A172 (cell line): ENCODE data around the gene GPR132. TPM values are rescaled to one million over a fixed set of nuclear protein-coding genes. Genes with fewer than 3 reads are reported as not detected.

Experiments
- DNase-seq: peaks from one replicate; pipeline ENCODE4 v3.0.0-alpha.2; 2015; ENCODE audit warnings: low spot score
- total RNA-seq: library from RNA; depleted of rRNA; stranded (reverse); fragments of >200 nt; shearing (Covaris generic); gene quantifications from 2 replicates; pipeline ENCODE4 v1.2.3, GENCODE V29; 2014

The GPR132 gene
- total RNA-seq, 1 experiment from 2014 or later, result not detected

DNA sequence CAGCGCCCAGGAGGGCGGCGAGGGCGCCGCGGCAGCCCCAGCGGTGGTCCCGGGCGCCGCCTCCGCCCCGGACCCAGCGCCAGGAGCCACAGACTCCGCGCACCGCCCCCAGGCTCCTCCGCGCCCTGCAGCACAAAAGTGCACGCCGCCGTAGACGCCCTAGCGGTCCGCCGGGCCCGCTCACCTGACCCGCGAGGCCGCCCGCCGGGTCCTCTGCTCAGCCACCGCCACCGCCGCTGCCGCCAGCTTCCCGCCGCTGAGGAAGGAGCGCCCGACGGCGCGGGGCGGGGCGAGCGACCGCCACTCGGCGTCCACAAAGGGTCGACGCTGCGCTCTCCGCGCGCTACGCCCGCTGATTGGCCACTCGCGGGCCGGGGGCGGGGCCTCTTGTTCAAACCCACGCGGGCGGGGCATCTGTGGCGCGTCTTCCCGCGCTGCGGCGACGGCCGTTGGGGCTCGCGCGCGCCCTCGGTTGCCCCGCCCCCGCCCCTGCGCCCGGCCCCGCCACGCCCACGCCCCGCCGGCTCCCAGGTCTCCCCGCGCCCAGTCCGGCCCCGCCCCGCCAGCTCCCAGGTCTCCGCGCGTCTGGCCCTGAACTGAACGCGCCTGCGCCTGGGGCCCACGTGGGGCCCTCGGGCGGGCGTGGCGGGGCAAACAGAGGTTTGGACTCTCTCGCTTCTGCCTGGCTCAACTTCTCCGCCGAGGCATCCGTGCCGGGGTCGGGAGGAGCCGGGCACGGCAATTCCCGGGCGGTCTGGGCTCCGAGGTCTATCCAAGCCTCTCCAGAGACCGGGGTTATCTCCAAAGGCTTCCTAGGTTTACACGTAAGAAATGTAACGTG is 44.2 kb downstream of the GPR132 start, which contains the start of gene CDCA4:
TSS of gene CDCA4 (minus strand) at position 269 of the 841 bp plus-strand sequence. CDS start 9,154 bp downstream, outside the sequence.
- DNase-seq, result peak; percentile 75

DNA sequence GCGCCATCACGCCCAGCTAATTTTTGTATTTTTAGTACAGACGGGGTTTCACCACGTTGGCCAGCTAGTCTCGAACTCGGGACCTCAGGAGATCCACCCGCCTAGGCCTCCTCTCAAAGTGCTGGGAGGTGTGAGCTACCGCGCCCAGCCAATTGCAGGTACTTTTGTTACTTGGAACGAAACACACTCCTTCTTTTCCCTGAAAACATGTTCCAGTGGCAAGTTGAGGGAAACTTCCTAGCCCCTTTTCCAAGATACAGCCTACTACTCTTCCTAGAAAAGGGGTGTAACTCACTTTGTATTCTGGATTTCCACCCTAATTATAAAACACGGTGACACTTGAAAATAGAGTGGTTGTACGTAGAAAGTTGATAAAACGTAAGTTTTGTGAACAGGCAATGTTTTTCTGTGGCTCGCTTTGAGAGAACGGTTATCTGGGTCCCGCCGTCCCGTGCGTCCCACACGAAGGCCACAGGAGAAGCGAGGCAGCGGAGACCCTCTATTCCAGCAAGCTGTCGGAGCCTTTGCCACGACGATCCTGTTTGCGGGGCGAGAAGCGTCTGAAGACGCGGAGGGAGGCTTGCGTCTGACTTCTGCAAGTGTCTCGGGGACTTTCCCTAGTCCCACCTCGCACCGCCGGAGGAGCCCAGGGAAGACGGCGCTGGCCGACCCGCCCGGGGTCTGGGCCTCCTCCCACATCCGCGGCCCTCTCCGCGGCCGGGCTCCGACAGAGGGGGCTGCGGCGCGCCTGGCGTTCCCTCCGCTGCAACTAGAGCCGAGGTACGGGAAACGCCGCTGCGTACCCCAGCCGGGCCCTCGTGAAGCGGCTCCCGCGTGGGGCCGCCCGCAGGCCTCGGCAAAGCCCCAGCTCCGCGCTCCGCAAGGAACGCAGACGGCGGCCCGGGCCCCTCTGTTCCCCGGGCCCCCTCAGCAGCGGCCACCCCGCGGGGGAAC is 45.1 kb downstream of the GPR132 start:
- no peak for DNase-seq

DNA sequence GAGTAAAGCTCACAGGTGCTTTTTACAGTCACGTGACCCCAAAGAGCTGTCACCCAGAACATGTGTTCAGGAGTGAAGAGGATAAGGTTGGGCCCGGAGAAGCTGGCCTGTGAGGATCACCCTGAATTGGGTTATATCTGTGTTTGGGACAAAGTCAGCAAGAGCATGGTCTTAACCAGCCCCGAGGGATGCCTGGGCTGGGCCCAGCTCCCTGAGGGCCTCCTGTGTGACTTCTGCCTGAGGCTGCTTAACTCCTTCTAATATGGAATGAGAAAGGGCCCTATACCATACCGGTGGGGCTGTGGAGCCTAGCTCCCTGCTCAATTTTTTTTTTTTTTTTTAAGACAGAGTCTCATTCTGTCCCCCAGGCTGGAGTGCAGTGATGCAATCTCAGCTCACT is 46.8 kb downstream of the GPR132 start:
- no peak for DNase-seq

DNA sequence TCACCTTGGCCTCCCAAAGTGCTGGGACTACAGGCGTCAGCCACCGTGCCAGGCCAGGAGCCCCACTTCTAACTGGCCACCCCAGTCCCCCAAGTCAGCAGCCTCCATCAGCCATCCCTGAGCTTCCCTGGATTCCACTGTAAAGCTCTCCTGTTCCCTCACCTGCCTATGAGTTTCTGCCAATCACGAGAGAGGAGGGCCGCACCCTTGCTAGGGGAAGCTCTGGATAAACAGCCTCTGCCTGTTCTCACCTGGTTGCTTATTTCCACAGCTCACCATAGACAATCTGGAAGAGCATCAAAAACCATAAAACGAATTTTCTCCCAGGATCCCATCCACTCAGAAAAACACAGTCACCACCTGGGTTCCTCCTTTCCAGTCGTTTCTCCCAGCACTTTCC is 49.3 kb downstream of the GPR132 start:
- no peak for DNase-seq

DNA sequence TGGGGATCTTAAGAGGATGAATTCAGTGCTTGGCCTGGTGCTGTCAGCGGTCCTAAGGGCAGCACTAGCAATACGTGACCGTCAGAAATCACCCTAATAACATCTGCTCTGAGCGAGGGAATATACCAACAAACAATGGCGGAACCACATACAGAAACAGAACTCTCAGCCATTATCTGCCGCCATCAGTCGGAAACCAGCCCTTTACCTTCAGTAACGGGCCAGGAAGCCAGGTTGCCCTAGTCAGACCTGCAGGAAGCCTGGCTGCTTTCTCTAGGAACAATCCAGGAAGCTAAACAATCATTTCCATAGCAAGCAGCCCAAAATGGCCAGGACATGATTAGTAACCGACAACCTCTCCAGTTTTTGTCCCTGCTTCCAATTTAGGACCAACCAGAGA is 50.0 kb downstream of the GPR132 start:
- no peak for DNase-seq

DNA sequence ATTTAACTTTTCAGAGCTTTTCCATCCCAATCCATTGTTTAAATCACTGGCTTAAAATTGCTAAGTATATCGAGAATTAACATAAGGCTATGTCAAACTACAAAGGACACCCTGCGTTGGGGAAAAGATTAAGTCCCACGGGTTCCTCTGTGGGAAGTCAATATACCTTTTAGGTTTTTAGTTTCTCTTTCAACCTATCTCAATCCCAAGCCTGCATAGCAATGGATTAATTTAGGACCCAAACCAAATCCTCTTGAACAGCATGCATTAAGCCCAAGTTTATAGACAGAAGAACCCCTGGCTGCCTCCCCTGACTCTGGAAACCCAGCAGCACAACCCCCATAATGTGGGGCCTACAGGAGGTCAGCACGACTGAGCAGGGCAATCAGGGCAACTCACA is 50.6 kb downstream of the GPR132 start:
- no peak for DNase-seq

DNA sequence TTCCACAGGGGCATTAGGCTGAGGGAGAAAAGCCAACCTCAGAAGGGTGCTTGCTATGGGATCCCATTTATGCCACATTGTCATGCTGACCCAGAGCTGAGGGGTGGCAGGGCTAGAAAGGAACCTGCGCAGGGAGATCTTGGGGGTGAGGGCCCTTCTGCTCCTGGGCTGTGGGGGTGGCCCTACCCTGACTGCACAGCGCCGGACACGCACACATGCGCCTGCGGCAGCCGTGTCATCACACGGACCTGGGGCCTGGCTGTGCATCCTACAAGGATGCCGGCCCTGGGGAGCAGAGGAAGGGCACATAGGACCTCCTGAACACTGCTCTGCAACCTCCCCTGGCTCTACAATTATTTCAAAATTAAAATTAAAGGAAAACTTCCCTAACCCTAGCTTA is 51.2 kb downstream of the GPR132 start:
- DNase-seq, result no peak

DNA sequence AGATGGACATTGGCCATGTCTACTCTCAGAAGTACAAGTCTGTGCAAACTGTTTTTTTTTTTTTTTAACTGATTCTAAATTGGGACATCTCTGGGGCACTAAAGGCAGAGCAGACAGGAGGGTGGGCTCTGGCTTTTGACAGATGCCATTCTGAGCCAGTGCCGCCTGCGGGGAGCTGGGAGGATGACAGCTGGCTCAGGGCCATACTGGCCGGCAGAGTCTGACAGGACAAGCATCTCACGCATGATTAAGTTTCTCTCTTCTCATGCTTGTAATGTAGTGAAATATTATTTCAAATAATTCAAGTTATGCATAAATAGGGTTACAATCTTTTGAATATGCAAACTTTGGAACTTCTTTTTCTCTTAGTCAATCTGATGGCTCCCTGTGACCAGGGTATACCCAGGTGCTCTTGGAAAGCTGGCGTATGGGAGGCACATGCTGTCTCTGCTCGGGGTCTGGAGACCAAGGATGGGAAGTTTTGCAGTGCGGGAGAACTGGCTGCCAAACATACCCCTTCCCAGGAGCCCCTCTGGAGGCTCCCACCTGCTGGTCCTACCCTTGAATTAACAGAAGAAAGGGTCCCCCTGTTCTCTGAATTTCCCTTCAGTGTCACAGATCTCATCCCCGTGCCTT is 52.0 kb downstream of the GPR132 start:
- DNase-seq, result no peak

DNA sequence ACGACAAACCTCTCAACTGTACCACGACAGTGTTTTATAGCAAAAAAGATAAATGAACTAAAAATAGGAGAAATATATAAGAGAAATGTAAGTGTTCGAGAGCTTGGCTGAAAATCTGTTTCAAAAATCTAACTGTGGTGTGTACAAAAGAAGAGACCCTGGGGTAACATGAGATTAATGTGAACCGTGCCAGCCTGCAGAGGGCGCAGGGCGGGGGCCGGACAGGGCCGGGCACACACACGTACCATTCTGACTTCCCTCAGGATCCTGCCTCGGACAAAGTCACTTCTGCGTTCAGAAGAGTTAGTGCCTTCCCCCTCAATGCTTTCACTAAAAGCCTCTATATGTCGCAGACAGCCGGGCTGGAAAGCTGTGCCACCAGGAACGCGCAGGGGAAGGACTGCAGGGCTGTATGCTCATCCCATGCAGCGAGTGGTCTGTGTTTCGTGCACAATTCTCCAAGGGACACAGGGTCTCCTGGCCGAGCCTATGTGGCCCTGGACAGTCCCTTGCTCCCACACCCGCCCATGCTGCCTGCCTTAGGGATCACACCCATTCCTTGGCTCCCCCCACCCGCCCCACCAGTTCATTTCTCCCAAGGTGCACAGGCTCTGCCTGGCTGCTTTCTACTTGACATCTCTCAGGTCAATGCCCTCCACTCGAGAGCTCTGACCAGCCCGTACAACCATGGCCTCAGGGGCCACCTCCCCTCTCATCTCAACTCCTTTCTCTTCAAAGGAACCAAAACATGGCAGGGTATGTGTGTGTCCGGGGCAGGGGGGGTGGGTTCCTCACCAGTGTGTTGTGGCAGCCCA is 52.9 kb downstream of the GPR132 start:
- no peak for DNase-seq

DNA sequence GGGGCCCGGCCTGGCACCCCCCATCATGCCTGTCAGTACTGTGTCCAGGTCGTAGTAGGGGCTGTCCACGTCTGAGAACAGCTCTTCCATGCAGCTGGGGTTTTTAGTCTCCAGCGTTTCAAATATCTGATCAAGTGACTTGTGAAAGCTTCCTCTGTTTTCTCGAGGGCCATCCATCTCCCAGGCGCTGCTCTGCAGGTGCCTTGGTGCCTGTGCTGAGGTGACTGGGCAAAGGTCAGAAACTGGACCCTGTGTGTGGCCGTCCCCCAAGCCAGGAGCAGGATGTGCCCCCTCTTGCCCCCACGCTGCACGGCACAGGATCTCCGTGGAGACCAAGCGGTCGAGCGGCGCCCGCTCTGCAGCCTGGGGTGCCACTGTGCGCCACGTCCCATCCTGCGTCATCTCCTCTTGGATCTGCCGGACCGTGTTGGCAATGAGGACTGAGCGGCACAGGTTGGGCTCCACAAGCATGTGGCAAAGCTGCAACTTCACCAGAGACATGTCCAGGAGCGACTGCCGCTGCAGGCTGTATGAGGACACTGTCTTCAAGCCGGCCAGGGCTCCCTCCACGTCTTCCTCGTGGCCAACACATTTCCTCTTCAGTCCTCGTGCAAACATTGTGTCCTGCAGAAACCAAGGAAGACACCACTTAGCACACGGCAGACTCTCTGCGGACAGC is 53.8 kb downstream of the GPR132 start:
- no peak for DNase-seq

DNA sequence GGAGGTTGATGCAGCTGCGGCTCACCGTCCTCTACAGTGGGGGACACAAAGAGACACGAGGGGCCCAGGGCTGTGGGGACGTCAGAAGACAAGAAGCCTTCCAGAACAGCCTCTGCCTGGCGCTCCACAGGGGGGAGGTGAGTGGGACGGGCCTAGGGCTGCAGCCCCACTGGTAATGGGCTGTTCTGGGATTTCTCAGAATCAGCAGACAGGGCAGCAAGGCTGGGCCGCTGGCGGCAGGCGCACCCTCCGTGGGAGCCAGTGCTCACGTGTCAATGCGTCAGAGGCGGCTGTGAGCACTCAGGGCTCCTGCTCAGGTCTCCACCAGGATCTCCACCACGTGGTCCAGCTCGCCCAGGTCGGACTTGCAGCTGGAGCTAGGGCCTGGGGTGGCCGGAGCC is 54.3 kb downstream of the GPR132 start:
- DNase-seq, result no peak

DNA sequence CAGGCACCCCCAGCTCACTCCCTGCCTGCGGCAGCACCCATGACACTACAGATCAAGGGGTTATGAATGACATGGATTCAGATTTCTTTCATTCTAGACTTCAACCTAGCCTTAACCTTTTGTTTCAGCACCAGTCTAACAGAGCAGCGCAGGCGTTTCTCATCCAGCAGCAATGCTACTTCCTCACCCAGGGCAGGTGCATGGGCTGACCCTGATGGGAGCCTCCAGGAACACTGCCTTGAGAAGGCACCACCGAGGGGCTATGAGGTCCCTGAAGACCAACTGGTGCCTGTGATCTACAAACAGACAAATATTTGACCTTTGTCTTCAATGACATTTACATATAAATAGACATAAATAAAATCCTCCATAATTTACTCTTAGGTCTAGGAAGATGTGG is 55.1 kb downstream of the GPR132 start:
- no peak for DNase-seq

DNA sequence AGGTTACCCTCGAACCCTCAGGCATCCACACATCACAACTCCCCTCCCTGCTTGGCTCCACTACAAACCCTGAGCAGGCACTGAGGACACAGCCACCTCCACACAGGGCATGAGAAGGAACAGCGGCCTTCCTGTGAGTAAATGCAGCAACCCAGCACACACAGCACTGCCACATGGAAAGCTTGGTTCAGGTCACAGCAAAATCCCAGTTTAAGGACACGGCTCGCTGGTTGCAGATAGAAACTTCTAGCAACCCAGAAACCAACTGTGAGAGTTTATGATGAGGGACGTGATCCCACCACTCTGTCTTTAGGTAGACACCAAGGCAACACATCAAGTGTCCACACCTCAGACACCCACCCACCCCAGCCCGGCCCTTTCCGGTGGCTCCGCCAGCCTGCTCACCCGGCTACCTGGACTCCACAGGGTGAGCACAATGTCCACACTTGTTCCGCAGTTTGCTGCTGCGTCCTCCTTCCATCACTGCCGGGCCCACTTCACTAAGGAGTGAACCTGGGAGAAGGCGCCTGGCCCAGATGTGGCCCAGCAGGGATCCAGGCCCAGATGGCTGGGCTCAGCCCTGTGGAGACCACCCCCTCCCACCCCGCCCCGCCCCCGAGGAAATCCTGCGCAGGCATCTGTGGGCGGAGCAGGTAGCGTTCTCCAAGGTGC is 57.5 kb downstream of the GPR132 start:
- no peak for DNase-seq

DNA sequence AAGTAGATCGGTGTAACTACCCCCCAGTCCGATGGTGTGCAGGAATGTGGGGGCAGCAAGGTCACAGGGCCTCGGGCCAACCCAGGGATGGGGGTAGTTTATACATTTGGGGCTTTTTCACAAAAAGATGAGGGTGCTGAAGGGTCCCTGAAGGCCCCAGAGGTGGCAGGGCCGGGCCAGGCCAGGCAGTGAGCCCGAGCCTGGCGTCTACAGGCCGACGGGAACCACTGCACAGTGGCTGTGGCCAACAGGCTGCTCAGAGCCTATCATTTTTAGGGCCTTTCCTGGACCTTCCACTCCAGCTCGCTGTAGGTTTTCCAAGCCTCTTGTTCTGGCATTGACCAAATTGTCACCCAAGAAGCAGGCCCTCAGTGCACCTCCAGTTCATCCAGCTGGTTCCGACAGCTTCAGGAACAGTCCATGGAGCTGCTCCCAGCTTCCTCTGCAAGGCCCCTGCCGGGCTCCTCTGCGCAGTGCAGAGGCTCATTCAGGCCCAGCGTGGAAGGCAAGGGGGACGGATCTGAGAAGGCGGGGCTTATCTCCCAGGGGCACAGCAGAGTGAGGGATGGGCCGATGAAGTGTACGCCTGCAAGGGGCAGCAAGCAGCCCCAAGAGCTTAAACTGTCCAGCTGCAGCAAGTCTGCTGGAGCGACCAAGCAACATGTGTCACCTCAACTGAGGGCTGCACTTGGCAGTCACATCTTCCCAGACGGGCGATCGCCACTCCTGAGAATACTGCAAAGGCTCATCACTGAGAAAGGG is 58.2 kb downstream of the GPR132 start:
- no peak for DNase-seq

DNA sequence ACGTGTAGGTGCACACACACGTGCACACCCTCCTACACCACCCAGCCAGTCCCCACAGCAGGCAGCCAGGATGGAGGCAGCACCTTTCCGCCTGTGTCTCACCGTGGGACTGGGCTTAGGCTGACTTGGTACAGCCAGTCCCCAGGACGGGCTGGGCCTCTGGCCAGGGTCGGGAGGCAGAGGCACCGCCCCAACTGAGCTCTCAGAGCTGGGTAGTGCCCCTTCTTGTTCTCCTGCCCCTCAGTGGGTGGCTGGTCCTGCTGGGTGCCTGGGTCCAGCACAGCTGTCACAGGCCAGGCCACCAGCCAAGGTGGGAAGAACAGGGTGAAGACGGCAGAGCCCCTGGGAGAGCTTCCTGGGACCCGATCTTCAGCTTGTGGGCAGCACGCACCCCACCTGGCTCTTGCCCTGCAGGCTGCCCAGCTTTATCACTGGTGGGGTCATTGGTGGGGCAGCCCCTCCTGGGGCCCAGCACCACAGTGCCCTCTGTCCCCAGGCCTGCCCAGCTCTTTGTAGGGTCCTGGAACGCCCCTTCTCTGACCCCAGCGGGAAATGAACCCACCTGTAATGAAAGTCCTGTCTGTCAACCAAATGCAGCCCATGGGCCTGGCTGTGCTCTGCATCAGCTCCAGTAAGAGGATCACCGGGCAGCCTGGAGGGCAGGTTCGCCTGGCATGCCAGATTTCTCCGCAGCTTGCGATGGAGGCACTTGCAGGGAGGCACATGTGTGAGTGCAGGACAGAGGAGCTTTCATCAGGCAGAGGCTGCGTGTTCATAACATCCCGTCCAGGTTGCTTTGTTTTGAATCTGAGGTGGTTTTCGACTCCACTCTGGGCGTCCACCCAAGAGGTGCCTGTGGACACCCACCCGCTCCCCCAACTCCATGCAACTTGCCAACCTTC is 59.0 kb downstream of the GPR132 start:
- DNase-seq, result no peak

DNA sequence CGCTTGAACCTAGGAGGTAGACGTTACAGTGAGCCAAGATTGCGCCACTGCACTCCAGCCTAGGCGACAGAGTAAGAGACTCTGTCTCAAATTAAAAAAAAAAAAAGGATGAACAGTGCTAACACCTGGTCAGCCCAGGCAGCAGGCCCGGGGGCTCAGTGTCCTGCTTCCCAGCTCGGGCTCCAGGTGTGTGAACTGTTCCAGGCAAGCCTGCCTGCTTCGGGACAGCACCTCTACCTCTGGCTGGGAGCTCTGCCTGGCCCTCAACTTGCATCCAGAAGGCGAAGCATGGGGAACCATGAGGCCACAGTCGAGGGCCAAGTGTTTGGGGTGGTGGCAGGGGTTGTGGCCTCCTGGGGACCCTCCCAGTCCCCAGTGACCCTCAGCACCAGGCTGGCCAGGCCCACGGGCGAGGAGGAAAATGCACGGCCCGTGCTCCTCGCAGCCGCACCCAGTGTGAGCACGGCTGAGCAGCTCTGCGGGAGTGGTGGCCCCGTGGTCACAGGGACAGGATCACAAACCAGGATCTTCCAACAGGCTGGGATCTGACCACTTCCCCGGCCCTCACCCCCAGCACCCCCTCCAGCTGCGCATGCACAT is 59.8 kb downstream of the GPR132 start:
- no peak for DNase-seq
